Immature natural killer cell (primary cell): Measurements from ENCODE around the gene ANO7. TPM values are rescaled to one million over a fixed set of nuclear protein-coding genes. Genes with fewer than 3 reads are reported as not detected.

Source experiments
- DNase-seq, 3 donors: peaks; one replicate each; pipeline ENCODE4 v3.0.0; 2022; ENCODE audit warnings: mixed read lengths in 1 of 3
- H3K27ac Mint-ChIP-seq, 6 donors: one replicate each; pipeline ENCODE4 v1.8.0; 2020; ENCODE audit warnings: mixed read lengths in 6 of 6, mild to moderate bottlenecking in 5 of 6, inconsistent platforms in 4 of 6, moderate library complexity in 3 of 6
- H3K27me3 Mint-ChIP-seq, 3 donors: one replicate each; pipeline ENCODE4 v1.8.0; 2020 to 2021; ENCODE audit warnings: low read depth in 3 of 3, mild to moderate bottlenecking in 3 of 3, mixed read lengths in 3 of 3, moderate library complexity in 3 of 3, inconsistent platforms in 1 of 3
- H3K36me3 Mint-ChIP-seq, 3 donors: one replicate each; pipeline ENCODE4 v1.8.0; 2020; ENCODE audit warnings: mixed read lengths in 3 of 3, inconsistent platforms in 2 of 3, mild to moderate bottlenecking in 2 of 3
- H3K4me1 Mint-ChIP-seq, 2 donors: one replicate each; pipeline ENCODE4 v1.8.0; 2020; ENCODE audit warnings: inconsistent platforms in 2 of 2, mild to moderate bottlenecking in 2 of 2, mixed read lengths in 2 of 2, moderate library complexity in 1 of 2
- H3K4me3 Mint-ChIP-seq, 5 donors: one replicate each; pipeline ENCODE4 v1.8.0; 2020; ENCODE audit warnings: mild to moderate bottlenecking in 5 of 5, mixed read lengths in 5 of 5, inconsistent platforms in 3 of 5, moderate library complexity in 3 of 5
- H3K9me3 Mint-ChIP-seq, 6 donors: one replicate each; pipeline ENCODE4 v1.8.0; 2020; ENCODE audit warnings: mild to moderate bottlenecking in 6 of 6, mixed read lengths in 6 of 6, inconsistent platforms in 4 of 6, moderate library complexity in 3 of 6
- polyA plus RNA-seq, 3 donors: library from polyadenylated mRNA; unstranded; fragments of 300-500 nt; fragmentation: Illumina TruSeq; gene quantifications; one replicate each; pipeline ENCODE4 v1.2.3, GENCODE V29; 2021

ANO7 gene
- polyA plus RNA-seq, 3 donors from 2014 or later = 0.40 TPM; not detected in 2

- peak overlapping the region in 3 of 6 donors; percentile 24 to 98 (median 45) for H3K27ac Mint-ChIP-seq
- H3K4me3 Mint-ChIP-seq = peak overlapping the region in 4 of 5 donors; percentile 29 to 98 (median 65)
- no peak for DNase-seq
- H3K4me1 Mint-ChIP-seq = peaks cover 56 to 57% of the 10 kb centered on the region in 2 donors
- peaks cover 4 to 13% (median 10%) of the 10 kb centered on the region in 3 donors for H3K27me3 Mint-ChIP-seq
- no peaks in the 10 kb centered on the region for H3K9me3 Mint-ChIP-seq
- peaks cover 0 to 11% (median 5%) of the 10 kb centered on the region in 3 donors for H3K36me3 Mint-ChIP-seq
Measured at GRCh38 chr2:241269707-241270520, 81.4 kb downstream of the ANO7 start.

- H3K4me1 Mint-ChIP-seq = peaks cover 56 to 60% of the 10 kb centered on the region in 2 donors
- peaks cover 0 to 11% (median 5%) of the 10 kb centered on the region in 3 donors for H3K36me3 Mint-ChIP-seq
- H3K4me3 Mint-ChIP-seq = peak overlapping the region; percentile 96 to 98 (median 97)
- H3K27ac Mint-ChIP-seq = peak overlapping the region in 5 of 6 donors; percentile 26 to 98 (median 93)
- DNase-seq = no peak
- peaks cover 4 to 13% (median 10%) of the 10 kb centered on the region in 3 donors for H3K27me3 Mint-ChIP-seq
- peaks cover 0 to 2% (median 0%) of the 10 kb centered on the region in 6 donors for H3K9me3 Mint-ChIP-seq
Measured at GRCh38 chr2:241270531-241270930, 82.1 kb downstream of the ANO7 start.

- Mint-ChIP-seq H3K36me3 (peaks cover 0 to 4% (median under 1%) of the 10 kb centered on the region in 3 donors), H3K9me3 (peaks cover 0 to 2% (median 0%) of the 10 kb centered on the region in 6 donors), H3K4me1 (peaks cover 54 to 60% of the 10 kb centered on the region in 2 donors), H3K4me3 (peak overlapping the region; percentile 96 to 98 (median 97)), H3K27me3 (peaks cover 4 to 13% (median 10%) of the 10 kb centered on the region in 3 donors), H3K27ac (peak overlapping the region; percentile 77 to 98 (median 94))
- DNase-seq = peak; percentile 59 to 63 (median 63)
Measured at GRCh38 chr2:241271706-241272302, 83.3 kb downstream of the ANO7 start.

GRCh38 chr2:241272303-241273209 lies 84.1 kb downstream of the ANO7 start:
- Mint-ChIP-seq H3K27me3 (peaks cover 4 to 13% (median 10%) of the 10 kb centered on the region in 3 donors), H3K9me3 (peaks cover 0 to 2% (median 0%) of the 10 kb centered on the region in 6 donors), H3K4me1 (peaks cover 51 to 60% of the 10 kb centered on the region in 2 donors), H3K27ac (peak overlapping the region; percentile 18 to 93 (median 76)), H3K4me3 (peak overlapping the region; percentile 73 to 84 (median 76)), H3K36me3 (no peaks in the 10 kb centered on the region)
- DNase-seq = peak; percentile 53 to 58 (median 54)

- Mint-ChIP-seq H3K27me3 (peaks cover 4 to 13% (median 7%) of the 10 kb centered on the region in 3 donors), H3K4me1 (peaks cover 45 to 51% of the 10 kb centered on the region in 2 donors), H3K4me3 (peak overlapping the region; percentile 73 to 84 (median 76)), H3K27ac (peak overlapping the region; percentile 58 to 81 (median 72)), H3K9me3 (peaks cover 0 to 2% (median 0%) of the 10 kb centered on the region in 6 donors), H3K36me3 (no peaks in the 10 kb centered on the region)
- DNase-seq = no peak
Measured at GRCh38 chr2:241273210-241274020, 84.9 kb downstream of the ANO7 start.

- H3K36me3 Mint-ChIP-seq = no peaks in the 10 kb centered on the region
- DNase-seq = no peak
- H3K27ac Mint-ChIP-seq = peak overlapping the region in 4 of 6 donors; percentile 58 to 77 (median 64)
- peaks cover 4 to 11% (median 7%) of the 10 kb centered on the region in 3 donors for H3K27me3 Mint-ChIP-seq
- peak overlapping the region in 3 of 5 donors; percentile 18 to 84 (median 73) for H3K4me3 Mint-ChIP-seq
- peaks cover 0 to 2% (median 0%) of the 10 kb centered on the region in 6 donors for H3K9me3 Mint-ChIP-seq
- H3K4me1 Mint-ChIP-seq = peaks cover 41 to 46% of the 10 kb centered on the region in 2 donors
Measured at GRCh38 chr2:241274127-241274526, 85.7 kb downstream of the ANO7 start.

Other genes starting within 250 kb of the ANO7 start
- gene SNED1, start 190.1 kb upstream of the ANO7 start, polyA plus RNA-seq = under 1 TPM in 2 of 3 donors, not detected in 1; 0.24 to 0.56 TPM
- 10 to 100 TPM; 27.8 to 35.8 (median 30.9) TPM for gene MTERF4, start 86.4 kb upstream of the ANO7 start, polyA plus RNA-seq
- 1 to 10 TPM; 2.1 to 5.5 (median 4.9) TPM for gene PASK, start 39.2 kb upstream of the ANO7 start, polyA plus RNA-seq
- gene PPP1R7, start 38.2 kb upstream of the ANO7 start, polyA plus RNA-seq = 100 to 1,000 TPM; 108 to 138 (median 132) TPM
- 10 to 100 TPM; 20.4 to 71.7 (median 31.5) TPM for gene HDLBP, start 127.0 kb downstream of the ANO7 start, polyA plus RNA-seq
- gene SEPTIN2, start 127.2 kb downstream of the ANO7 start, polyA plus RNA-seq = 100 to 1,000 TPM; 204 to 249 (median 207) TPM
- 1 to 10 TPM; 5.3 to 8.3 (median 8.2) TPM for gene FARP2, start 167.6 kb downstream of the ANO7 start, polyA plus RNA-seq